GM19238 (cell line): ENCODE data around the gene DPP10.

Experiments
- DNase-seq: peaks from one replicate; pipeline ENCODE4 v3.0.0; 2011; ENCODE audit warnings: low spot score; ENCODE audit not compliant: insufficient read length

The DPP10 gene

DNA sequence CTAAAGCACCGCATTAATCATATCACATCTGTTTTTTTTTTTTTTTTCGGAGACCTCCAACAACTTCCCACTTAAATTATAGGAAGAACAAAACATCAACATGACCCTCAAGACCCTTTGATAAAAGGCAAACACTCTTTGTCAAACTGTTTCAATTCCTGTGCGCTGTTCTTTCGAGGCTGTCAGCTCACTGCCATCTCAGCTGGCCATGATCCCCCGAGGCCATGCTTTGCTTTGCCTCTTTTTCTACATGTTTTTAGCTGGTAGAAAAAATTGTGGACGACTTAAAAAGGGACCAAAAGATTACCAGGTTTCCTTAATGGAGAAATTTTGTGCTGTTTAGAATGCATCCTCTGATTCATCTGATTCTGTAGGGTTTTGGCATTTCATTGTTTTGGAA, 138.2 kb downstream of the DPP10 start:
- DNase-seq, result no peak

DNA sequence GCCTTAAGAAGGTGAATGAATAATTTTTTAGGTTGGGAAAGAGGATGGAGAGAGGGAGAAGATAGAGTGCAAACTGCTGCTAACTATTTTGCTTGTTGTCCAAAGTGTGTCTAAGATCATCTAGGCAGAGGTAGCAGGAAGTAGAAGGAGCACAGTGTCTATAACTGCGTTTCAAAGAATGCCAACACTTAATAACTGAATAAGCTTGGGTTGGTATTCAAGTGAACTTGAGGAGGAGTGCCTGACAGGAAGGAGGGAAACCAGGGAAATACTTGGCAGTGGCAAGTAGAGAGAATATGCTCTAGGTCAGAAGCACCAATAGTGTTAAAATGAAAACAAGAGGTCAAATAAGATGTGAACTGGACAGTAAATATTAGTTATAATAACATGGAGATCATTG, 155.9 kb downstream of the DPP10 start:
- DNase-seq, result no peak

GRCh38 chr2:114609203-114609602, 166.8 kb downstream of the DPP10 start:
- no peak for DNase-seq

DNA sequence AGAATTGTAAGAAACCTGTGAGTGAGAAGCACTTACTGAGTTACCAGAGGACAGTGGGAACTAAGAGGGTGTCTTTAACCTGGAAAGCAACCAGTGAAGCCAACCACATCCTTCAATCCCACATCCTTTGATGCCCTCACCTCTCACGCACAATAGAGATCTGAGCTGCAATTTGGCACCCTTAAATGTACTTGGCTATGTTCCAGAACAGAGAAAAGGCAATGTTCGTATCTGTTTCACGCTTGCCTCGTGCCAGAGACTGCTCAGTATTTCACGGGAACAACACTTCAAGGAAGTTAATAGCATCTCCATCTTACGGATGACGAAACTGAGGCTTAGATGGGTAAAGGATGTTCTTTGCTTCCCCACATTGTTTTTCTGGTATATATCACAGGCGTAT, 167.4 kb downstream of the DPP10 start:
- DNase-seq, result no peak

DNA sequence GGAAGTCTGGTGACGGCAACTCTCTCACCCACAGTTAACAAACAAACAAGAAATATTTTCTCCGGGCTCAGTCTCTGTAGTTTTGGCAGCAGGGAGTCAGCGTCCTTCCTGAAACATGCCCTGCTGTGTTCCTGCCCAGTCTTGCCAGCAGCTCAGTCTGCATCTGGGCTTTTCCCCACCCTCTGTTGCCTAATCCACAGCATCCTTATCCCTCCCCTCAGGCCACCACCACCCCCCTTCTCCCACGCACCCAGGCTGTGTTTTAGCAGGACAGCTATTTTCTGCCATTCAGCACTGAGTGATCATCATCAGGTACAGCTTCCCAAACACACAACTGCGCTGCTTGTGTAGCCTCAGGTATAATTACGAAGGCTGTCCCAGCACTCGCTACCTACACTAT, 168.2 kb downstream of the DPP10 start:
- DNase-seq, result no peak

- DNase-seq, result no peak
Observed at GRCh38 chr2:114614592-114614991, 172.2 kb downstream of the DPP10 start.

DNA sequence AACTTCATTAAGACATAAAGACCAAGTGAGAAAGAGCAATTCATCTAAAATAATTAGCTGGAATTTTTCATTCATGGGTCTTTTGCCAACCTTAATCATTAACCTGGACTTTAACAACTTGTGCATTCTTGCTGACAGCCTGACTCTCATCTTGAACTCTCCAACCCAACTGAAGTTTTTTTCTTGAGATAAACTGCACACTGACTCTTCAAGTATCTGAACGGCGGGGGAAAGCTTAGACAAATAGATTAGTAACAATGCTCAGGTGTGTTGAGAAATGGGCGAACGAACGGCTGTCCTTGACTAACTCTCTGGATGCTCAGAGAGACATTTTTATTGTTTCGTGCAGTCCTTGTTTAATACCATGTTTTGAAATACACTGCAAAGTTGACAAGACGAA, 186.0 kb downstream of the DPP10 start:
- no peak for DNase-seq

- no peak for DNase-seq
Observed at GRCh38 chr2:114631146-114631545, 188.7 kb downstream of the DPP10 start.

DNA sequence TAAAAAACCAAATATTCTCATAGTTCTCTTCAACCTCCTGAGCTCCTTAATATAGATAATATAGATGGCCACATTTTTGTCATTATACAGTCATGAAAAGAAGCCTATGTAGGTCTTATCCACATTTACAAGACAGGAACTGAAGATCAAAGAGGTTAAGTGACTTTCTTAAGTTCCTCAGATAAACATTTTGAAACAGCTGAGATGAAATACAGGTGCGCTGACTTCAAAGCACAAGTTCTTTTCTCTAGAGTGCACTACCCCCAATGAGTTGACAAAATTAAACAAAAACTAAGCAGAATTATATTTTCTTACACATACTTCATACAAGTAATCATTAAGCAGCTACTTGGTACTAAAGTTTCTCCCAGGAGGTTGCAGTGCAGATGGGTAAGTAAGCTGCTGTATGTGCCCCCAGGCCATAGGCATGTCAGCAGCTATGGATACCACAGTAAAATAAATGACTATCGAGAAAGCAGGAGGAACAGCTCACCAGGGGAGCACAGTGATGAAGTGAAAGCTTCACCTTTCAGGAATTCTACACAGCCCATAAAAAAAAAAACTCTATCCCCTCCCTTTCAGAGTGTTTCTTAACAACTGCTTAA, 199.8 kb downstream of the DPP10 start:
- no peak for DNase-seq

DNA sequence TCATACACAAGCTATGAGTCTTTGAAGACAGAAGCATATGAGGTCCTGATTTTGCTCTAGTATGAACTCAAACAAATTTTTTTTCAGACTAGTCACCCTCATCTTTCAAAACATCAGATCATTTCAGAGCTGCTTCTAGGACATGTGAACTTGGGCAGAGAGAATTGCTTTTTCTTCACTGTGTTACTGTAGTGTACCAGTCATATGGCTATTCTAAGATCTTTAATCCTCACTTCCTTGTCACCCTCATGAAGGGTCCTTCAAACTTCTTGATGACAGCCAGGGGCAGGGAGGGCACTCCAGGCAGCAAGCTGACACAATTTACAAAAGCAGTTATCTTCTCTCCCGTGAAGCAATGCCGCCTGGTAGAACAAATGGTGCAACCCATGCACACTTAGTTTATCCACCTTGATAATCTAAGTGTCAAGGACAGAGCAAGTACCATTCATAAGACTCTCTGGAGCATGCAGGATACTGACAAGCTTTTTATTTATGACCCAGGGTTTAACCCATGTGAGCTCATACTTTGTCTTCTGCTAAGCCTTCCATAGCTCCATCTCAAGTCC, 200.6 kb downstream of the DPP10 start:
- DNase-seq, result no peak

DNA sequence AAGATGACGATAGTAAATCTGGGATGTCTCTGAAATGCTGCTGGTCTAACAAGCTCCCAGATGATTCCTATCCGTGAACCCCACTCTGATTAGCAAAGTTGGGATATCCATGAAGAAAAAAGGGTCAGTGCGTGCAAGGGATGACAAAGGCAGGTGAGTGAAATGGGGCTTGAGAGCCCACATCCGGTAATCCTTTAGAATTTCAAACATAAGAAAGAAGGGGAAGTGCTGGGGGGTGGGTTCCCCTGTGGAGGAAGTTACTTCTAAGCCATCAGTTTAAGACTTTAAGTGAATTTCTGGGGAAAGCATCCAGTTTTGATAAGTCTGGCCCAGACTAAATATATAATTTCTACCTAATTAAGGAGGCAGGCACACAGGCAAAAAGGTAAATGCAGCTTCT, 209.5 kb downstream of the DPP10 start:
- no peak for DNase-seq

DNA sequence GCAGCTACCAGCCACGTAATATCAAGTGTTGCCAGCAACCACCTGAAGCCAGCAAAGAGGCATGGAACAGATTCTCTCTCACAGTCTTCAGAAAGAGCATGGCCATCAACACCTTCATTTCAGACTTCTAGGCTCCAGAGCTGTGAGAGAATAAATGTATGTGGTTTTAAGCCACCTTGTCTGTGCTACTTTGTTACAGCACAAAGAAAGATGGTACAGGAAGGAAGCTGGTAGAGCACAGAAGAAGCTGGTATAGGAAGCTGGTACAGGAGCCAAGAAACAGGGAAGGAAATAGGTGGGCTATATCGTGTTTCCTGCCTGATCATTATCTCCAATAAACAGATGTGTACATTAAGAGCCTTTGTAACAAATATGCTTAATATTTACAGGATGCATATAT, 217.4 kb downstream of the DPP10 start:
- DNase-seq, result no peak

DNA sequence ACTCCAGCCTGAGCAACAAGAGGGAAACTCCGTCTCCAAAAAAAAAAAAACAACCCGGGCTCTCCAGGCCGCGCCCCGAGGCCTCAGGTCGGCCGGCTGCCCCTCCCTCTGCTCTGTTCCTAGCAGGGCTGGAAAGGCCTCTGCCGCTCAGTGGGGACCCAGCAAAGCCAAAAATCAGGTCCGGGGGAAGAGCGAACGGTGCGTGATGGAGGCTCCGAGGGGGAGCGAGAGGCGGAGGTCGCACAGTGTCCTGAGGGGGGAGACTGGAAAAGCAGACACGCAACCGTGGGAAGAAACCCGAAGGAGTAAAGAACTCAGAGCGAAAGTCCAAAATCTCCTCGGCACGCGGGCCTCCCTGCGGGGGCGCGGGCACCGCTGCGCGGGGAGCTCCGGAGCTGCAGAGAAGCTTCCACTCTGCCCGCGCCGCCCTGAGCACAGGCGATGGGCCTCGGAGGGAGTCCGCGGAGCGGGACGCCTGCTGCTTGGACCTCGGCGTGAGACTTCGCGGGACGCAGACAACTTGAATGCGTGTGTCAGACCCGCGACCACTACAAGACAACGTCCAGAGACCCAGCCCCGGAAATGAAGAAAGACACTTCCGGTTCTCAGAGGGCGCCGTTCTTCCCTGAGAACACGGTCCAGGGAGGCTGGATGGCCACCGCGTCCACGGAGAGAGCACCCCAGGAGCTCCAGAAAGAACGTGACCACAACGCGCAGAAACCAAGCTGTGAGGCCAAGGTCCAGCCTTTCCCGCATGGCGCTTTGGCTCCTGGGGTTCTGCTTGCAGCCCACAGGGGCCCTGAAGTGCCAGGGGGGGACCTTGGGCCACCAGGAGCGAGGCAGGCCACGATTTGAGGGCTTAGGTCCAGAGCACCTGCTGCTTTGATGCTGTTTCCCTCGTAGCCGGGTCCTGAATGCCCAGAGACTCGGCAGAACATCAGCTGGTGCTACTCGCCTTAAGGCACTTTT, 219.8 kb downstream of the DPP10 start:
- DNase-seq, result no peak

- no peak for DNase-seq
Observed at GRCh38 chr2:114668415-114668814, 226.0 kb downstream of the DPP10 start.

DNA sequence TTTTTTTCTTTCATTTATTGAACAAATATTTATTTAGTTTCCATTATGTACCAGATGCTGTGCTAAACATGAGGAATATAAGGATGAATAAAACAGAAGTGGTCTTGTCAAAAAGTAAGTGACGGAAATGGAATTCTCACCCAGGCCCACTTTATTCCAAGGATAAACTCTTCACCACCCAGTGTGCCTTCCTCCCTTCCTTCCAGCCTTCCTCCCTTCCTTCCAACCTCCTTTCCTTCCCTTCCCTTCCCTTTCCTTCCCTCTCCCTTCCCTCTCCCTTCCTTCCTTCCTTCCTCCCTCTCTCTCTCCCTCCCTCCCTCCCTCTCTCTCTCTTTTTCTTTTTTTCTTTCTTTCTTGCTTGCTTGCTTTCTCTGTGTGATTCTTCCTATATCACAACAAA, 240.8 kb downstream of the DPP10 start:
- DNase-seq, result no peak

- DNase-seq, result no peak
Observed at GRCh38 chr2:114684403-114684802, 242.0 kb downstream of the DPP10 start.

DNA sequence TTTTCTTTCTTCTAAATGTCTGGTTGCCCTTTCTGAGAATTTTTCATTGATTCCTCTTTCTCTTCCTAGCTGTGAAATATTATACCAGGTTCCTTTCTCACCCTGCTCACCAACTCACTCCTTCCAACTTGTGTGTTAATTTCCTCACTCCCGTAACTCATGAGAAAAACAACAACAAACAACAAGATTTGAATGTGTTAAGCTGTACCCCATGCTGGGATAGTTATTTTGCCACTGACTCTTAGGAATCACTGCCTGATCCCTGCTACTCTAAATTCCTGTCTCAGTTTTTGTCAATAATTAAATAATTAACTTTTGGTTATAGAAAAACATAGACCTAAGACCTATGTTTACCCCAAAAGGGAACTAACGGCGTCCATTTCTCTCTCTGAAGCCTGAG, 242.7 kb downstream of the DPP10 start:
- DNase-seq, result no peak

DNA sequence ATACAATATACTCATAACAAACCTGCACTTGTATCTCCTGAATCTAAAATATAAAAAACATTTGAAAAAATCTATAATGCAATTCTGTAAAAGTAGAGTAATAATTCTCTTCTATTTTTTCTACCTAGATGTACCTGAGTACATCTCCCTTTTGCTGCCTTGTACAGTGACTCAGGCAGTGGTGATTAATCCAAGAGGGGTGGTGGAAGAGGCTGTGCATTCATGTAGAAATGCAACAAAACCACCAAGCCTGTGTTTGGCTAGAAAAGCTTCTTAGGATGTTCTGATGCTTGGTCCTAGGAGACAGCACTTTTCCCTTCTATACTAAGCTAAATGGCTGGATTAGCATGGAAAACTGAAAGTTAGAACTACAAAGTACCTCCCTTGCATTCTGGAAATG, 245.8 kb downstream of the DPP10 start:
- DNase-seq, result no peak

GRCh38 chr2:114698520-114698919, 256.1 kb downstream of the DPP10 start:
- no peak for DNase-seq

- DNase-seq, result no peak
Observed at GRCh38 chr2:114699423-114699944, 257.0 kb downstream of the DPP10 start.

- no peak for DNase-seq
Observed at GRCh38 chr2:114700440-114700839, 258.0 kb downstream of the DPP10 start.
